IMR-90 (cell line): ENCODE measurements around the gene PTCH1. TPM values are rescaled to one million over a fixed set of nuclear protein-coding genes. Genes with fewer than 3 reads are reported as not detected.

Experiments used
- ATAC-seq: fragments of 200-7000 bp; cut with Tn5 transposase; 2 replicates; pipeline ENCODE4 v1.9.1; 2020; ENCODE audit warnings: low read depth, mild to moderate bottlenecking, moderate library complexity
- BruUV-seq: library from RNA; stranded (reverse); fragments of 400-500 nt; replicated peaks from 2 replicates; lab custom pipeline; 2021; lab: Mats Ljungman, UMichigan
- CTCF ChIA-PET: fragments of 300-600 bp; formaldehyde crosslinking; extraction: SDS; loops from one replicate; lab custom pipeline; 2021; ENCODE audit warnings: antibody characterized with exemption; lab: Yijun Ruan, JAX
- POLR2A ChIA-PET: fragments of 300-600 bp; sonication (Branson Sonifier 250); formaldehyde crosslinking; loops from one replicate; lab custom pipeline; 2022; ENCODE audit warnings: antibody characterized with exemption; ENCODE audit not compliant: unreplicated experiment; lab: Charles Lee
- DNase-seq: peaks from one replicate; pipeline ENCODE4 v3.0.0; 2013
- H2AFZ ChIP-seq: replicated peaks from 2 replicates; pipeline ENCODE3; 2013; ENCODE audit warnings: low read length, mild to moderate bottlenecking; ENCODE audit not compliant: poor library complexity
- H2AK5ac ChIP-seq: 2 replicates; pipeline ENCODE4 v1.6.1; 2013; ENCODE audit warnings: low read depth, low read length, inconsistent platforms
- H2AK9ac ChIP-seq: replicated peaks from 2 replicates; pipeline ENCODE3; 2013; ENCODE audit warnings: mild to moderate bottlenecking, low read depth, low read length, moderate library complexity; ENCODE audit not compliant: poor library complexity
- H2BK120ac ChIP-seq: 2 replicates; pipeline ENCODE4 v1.6.1; 2013; ENCODE audit warnings: low read depth, low read length, inconsistent platforms
- H2BK15ac ChIP-seq: 3 replicates; pipeline ENCODE4 v1.6.1; 2013; ENCODE audit warnings: low read depth, low read length, inconsistent platforms
- H2BK20ac ChIP-seq: 2 replicates; pipeline ENCODE4 v1.6.1; 2013; ENCODE audit warnings: low read depth, mild to moderate bottlenecking, inconsistent platforms, low read length, moderate library complexity
- H2BK5ac ChIP-seq: 2 replicates; pipeline ENCODE4 v1.6.1; 2013; ENCODE audit warnings: mild to moderate bottlenecking, low read depth, low read length, inconsistent platforms; ENCODE audit not compliant: poor library complexity, severe bottlenecking
- H3K14ac ChIP-seq: replicated peaks from 2 replicates; pipeline ENCODE4 v1.6.1; 2013; ENCODE audit warnings: low read depth, low read length, inconsistent platforms
- H3K18ac ChIP-seq: 2 replicates; pipeline ENCODE4 v1.6.1; 2013; ENCODE audit warnings: low read depth, low read length, control low read depth
- H3K23ac ChIP-seq: 2 replicates; pipeline ENCODE4 v1.6.1; 2013; ENCODE audit warnings: low read depth, low read length, inconsistent platforms
- H3K27ac ChIP-seq: 2 replicates; pipeline ENCODE4 v1.5.1; 2013; ENCODE audit warnings: mild to moderate bottlenecking, control low read depth, low read length; ENCODE audit not compliant: insufficient read depth
- H3K27me3 ChIP-seq: 2 replicates; pipeline ENCODE4 v1.6.1; 2013; ENCODE audit warnings: low read length; ENCODE audit not compliant: control insufficient read depth, insufficient read depth
- H3K36me3 ChIP-seq: 2 replicates; pipeline ENCODE4 v1.6.1; 2013; ENCODE audit warnings: low read length, mixed read lengths; ENCODE audit not compliant: control insufficient read depth, insufficient read depth
- H3K4ac ChIP-seq: 2 replicates; pipeline ENCODE4 v1.6.1; 2013; ENCODE audit warnings: low read depth, low read length, inconsistent platforms
- H3K4me1 ChIP-seq: 2 replicates; pipeline ENCODE4 v1.6.1; 2013; ENCODE audit warnings: low read length, mixed read lengths; ENCODE audit not compliant: control insufficient read depth, insufficient read depth
- H3K4me2 ChIP-seq: 2 replicates; pipeline ENCODE4 v1.6.1; 2013; ENCODE audit warnings: low read depth, mild to moderate bottlenecking, control low read depth, low read length, moderate library complexity
- H3K4me3 ChIP-seq: 2 replicates; pipeline ENCODE4 v1.5.1; 2013; ENCODE audit warnings: low read depth, mild to moderate bottlenecking, control low read depth, low read length, moderate library complexity; ENCODE audit not compliant: insufficient read depth
- H3K56ac ChIP-seq: 2 replicates; pipeline ENCODE4 v1.6.1; 2013; ENCODE audit warnings: low read length, inconsistent platforms; ENCODE audit not compliant: insufficient read depth; ENCODE audit errors: extremely low read depth
- H3K79me1 ChIP-seq, 2 experiments: 2 replicates each; pipeline ENCODE4 v1.6.1; 2013; ENCODE audit warnings: low read length in 2 of 2, inconsistent platforms in 1 of 2, low read depth in 1 of 2
- H3K9ac ChIP-seq: 2 replicates; pipeline ENCODE4 v1.6.1; 2013; ENCODE audit warnings: low read depth, low read length, control low read depth
- H3K9me1 ChIP-seq: 2 replicates; pipeline ENCODE4 v1.6.1; 2013; ENCODE audit warnings: low read length, inconsistent platforms; ENCODE audit not compliant: insufficient read depth
- H3K9me3 ChIP-seq: 2 replicates; pipeline ENCODE4 v1.6.1; 2013; ENCODE audit warnings: low read length; ENCODE audit not compliant: control insufficient read depth, insufficient read depth
- H4K20me1 ChIP-seq: 2 replicates; pipeline ENCODE4 v1.6.1; 2013; ENCODE audit warnings: low read length, inconsistent platforms; ENCODE audit not compliant: insufficient read depth
- H4K5ac ChIP-seq: 2 replicates; pipeline ENCODE4 v1.6.1; 2013; ENCODE audit warnings: mild to moderate bottlenecking, low read depth, low read length, control low read depth
- H4K8ac ChIP-seq, 2 experiments: 2 replicates each; pipeline ENCODE4 v1.6.1; 2013; ENCODE audit warnings: low read depth in 2 of 2, low read length in 2 of 2, control low read depth in 1 of 2, inconsistent platforms in 1 of 2
- H4K91ac ChIP-seq: 2 replicates; pipeline ENCODE4 v1.6.1; 2013; ENCODE audit warnings: low read depth, low read length, inconsistent platforms; ENCODE audit not compliant: insufficient read depth
- CHD1 ChIP-seq: IDR thresholded peaks from 2 replicates; pipeline ENCODE4 v1.6.1; 2012; ENCODE audit warnings: low read depth, low read length, improper control_type of control experiment
- MXI1 ChIP-seq: IDR thresholded peaks from 2 replicates; pipeline ENCODE4 v1.6.1; 2012; ENCODE audit warnings: low read depth, mild to moderate bottlenecking, low read length, moderate library complexity, borderline replicate concordance
- NFE2L2 ChIP-seq: fragments of 150-350 bp; IDR thresholded peaks from 2 replicates; pipeline ENCODE4 v1.6.1; 2016; ENCODE audit warnings: low read depth, mild to moderate bottlenecking, low read length
- WGBS, 2 experiments: methylation state at CpG; one replicate each; pipeline versions ENCODE4 v1.1.5 to v1.1.7; 2013; ENCODE audit warnings: missing lambda C conversion rate in 2 of 2; ENCODE audit not compliant: insufficient read length in 1 of 2; ENCODE audit errors: extremely low coverage in 2 of 2; 5-methylcytosine and 5-hydroxymethylcytosine counted together
- dilution Hi-C: fragments of 300-500 bp; cut with HindIII; formaldehyde crosslinking; loops from one replicate; pipeline ENCODE4 v1.14.3; 2018; ENCODE audit warnings: low sequenced_read_pairs; ENCODE audit not compliant: unreplicated experiment
- in situ Hi-C: fragments of 300-500 bp; cut with MboI; formaldehyde crosslinking; loops from 3 replicates; pipeline ENCODE4 v1.14.3; 2019; ENCODE audit warnings: low sequenced_read_pairs, inconsistent platforms, mixed read lengths
- intact Hi-C: fragments of 100-400 bp; cut with micrococcal nuclease; formaldehyde crosslinking; loops from 2 replicates; pipeline ENCODE4 v1.10.0; 2022
- polyA plus RNA-seq, 3 experiments: library from polyadenylated mRNA; depleted of rRNA; stranded (reverse); fragments of >200 nt; gene quantifications; 2 replicates each; pipeline ENCODE4 v1.2.3, GENCODE V29; 2012; ENCODE audit warnings: low replicate concordance in 1 of 3
- total RNA-seq: library from RNA; depleted of rRNA; stranded (reverse); fragments of >200 nt; gene quantifications from 2 replicates; pipeline ENCODE4 v1.2.3, GENCODE V29; 2012

The PTCH1 gene
- total and polyA plus RNA-seq, 2 of the 4 experiments (the other 2 are of a cell fraction) = 4.1 to 5.0 TPM

DNA sequence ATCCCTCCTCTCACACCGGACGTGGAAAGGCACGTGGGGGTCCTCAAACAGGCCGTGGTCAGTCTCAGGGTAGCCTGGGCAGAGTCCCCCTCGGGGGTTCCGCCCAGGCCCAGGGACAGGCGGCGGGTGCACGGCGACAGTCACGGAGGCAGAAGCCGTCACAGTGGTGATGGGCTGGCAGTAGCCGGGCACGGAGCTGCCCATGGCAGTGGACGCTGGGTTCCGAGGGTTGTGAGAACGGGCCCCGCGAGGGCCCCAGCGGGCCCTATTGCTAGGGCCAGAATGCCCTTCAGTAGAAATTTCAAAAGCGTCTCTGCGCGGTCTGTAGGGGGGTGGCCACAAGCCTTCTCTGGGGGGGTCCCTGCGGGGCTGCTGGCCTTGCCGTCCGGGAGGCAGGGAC lies 69.8 kb downstream of the PTCH1 start:
- no peak overlapping the region for H2BK5ac ChIP-seq
- H3K4me2 ChIP-seq = no peak overlapping the region
- H4K20me1 ChIP-seq = no peaks in the 10 kb centered on the region
- H3K27ac ChIP-seq = no peak overlapping the region
- H3K23ac ChIP-seq = no peak overlapping the region
- no peak overlapping the region for H4K5ac ChIP-seq
- peaks cover 55% of the 10 kb centered on the region; the same call in 1 of the 2 replicates for H3K36me3 ChIP-seq
- no peak overlapping the region for H3K9ac ChIP-seq
- no peak for ATAC-seq
- H3K18ac ChIP-seq = no peak overlapping the region
- intact Hi-C loops = no loop called here
- H3K56ac ChIP-seq = no peak overlapping the region
- no peak for DNase-seq
- H2AK9ac ChIP-seq = no peak overlapping the region
- H3K4me3 ChIP-seq = no peak overlapping the region
- CTCF ChIA-PET = no interaction called here
- TF ChIP-seq CHD1 (no peak), NFE2L2 (no peak), MXI1 (no peak)
- H2BK120ac ChIP-seq = no peak overlapping the region
- H3K4me1 ChIP-seq = peaks cover 10% of the 10 kb centered on the region
- POLR2A ChIA-PET = no interaction called here
- WGBS, 2 experiments = 98% methylated on average over 16 of the region's 26 CpGs; no CpG with 5 or more reads in 1 of the 2 experiments
- no peak overlapping the region for H2BK15ac ChIP-seq
- no peak overlapping the region for H2AK5ac ChIP-seq
- H3K27me3 ChIP-seq = no peaks in the 10 kb centered on the region
- dilution Hi-C loops = no loop called here
- H4K8ac ChIP-seq = no peak overlapping the region
- no TSS peak for BruUV-seq
- H3K79me1 ChIP-seq = no peaks in the 10 kb centered on the region
- no peak overlapping the region for H3K14ac ChIP-seq
- H3K9me1 ChIP-seq = peaks cover 5% of the 10 kb centered on the region; the same call in 1 of the 2 replicates
- no peak overlapping the region for H3K4ac ChIP-seq
- H2AFZ ChIP-seq = no peak overlapping the region
- in situ Hi-C loops = no loop called here
- H2BK20ac ChIP-seq = no peak overlapping the region
- no peaks in the 10 kb centered on the region for H3K9me3 ChIP-seq
- no peak overlapping the region for H4K91ac ChIP-seq
